Osteoblast (primary cell): Measurements from ENCODE around the gene GRHL3. TPM values are rescaled to one million over a fixed set of nuclear protein-coding genes. Genes with fewer than 3 reads are reported as not detected.

Experiments
- DNase-seq: peaks from one replicate; pipeline ENCODE4 v3.0.0; 2011; ENCODE audit warnings: low spot score, mixed read lengths; ENCODE audit not compliant: insufficient read length; ENCODE audit errors: missing footprints
- H2AFZ ChIP-seq: 2 replicates; pipeline ENCODE4 v1.6.0; 2011; ENCODE audit warnings: mild to moderate bottlenecking, low read length
- H3K27ac ChIP-seq: 2 replicates; pipeline ENCODE4 v1.5.1; 2011; ENCODE audit warnings: mild to moderate bottlenecking, low read depth, low read length, moderate library complexity
- H3K27me3 ChIP-seq: 2 replicates; pipeline ENCODE4 v1.6.0; 2012; ENCODE audit warnings: mild to moderate bottlenecking, control low read depth, inconsistent platforms, low read length, moderate library complexity; ENCODE audit not compliant: insufficient read depth
- H3K36me3 ChIP-seq: 2 replicates; pipeline ENCODE4 v1.5.1; 2011; ENCODE audit warnings: mild to moderate bottlenecking, low read length, control low read depth, moderate library complexity; ENCODE audit not compliant: insufficient read depth
- H3K4me1 ChIP-seq: 2 replicates; pipeline ENCODE4 v1.5.1; 2011; ENCODE audit warnings: mild to moderate bottlenecking, low read length, control low read depth, moderate library complexity; ENCODE audit not compliant: insufficient read depth
- H3K4me2 ChIP-seq: 2 replicates; pipeline ENCODE4 v1.6.0; 2011; ENCODE audit warnings: mild to moderate bottlenecking, low read length; ENCODE audit not compliant: insufficient read depth
- H3K4me3 ChIP-seq: fragments of 200-600 bp; sonication (generic); 3 replicates; pipeline ENCODE4 v1.5.1; 2012; ENCODE audit warnings: mild to moderate bottlenecking, low read length, inconsistent platforms; ENCODE audit not compliant: insufficient read depth
- H3K79me2 ChIP-seq: 2 replicates; pipeline ENCODE4 v1.6.0; 2012; ENCODE audit warnings: mild to moderate bottlenecking, low read length, control low read depth, inconsistent platforms; ENCODE audit not compliant: insufficient read depth
- H3K9me3 ChIP-seq: 2 replicates; pipeline ENCODE4 v1.5.1; 2011; ENCODE audit warnings: low read depth, low read length, control low read depth
- H4K20me1 ChIP-seq: 2 replicates; pipeline ENCODE4 v1.6.0; 2012; ENCODE audit warnings: mild to moderate bottlenecking, low read length, control low read depth; ENCODE audit not compliant: insufficient read depth
- CTCF ChIP-seq: IDR thresholded peaks from 2 replicates; pipeline ENCODE4 v1.5.1; 2011; ENCODE audit warnings: mild to moderate bottlenecking, low read depth, low read length, moderate library complexity; ENCODE audit errors: extremely low read depth
- total RNA-seq: library from RNA; depleted of rRNA; stranded (reverse); fragments of >200 nt; gene quantifications from 2 replicates; pipeline ENCODE4 v1.2.3, GENCODE V29; 2012

GRHL3 gene
- total RNA-seq, 1 donor: not detected

- Histone ChIP-seq H4K20me1 (no peaks in the 10 kb centered on the region), H3K27ac (no peak overlapping the region), H3K27me3 (peaks cover 31% of the 10 kb centered on the region), H3K36me3 (no peaks in the 10 kb centered on the region), H3K4me3 (no peak overlapping the region), H2AFZ (no peak overlapping the region), H3K4me2 (no peak overlapping the region), H3K79me2 (no peaks in the 10 kb centered on the region), H3K4me1 (no peaks in the 10 kb centered on the region), H3K9me3 (no peaks in the 10 kb centered on the region)
- no peak for TF ChIP-seq CTCF
- no peak for DNase-seq
Measured at GRCh38 chr1:24304763-24305162, 14.4 kb upstream of the GRHL3 start.

- no peak overlapping the region for H3K27ac ChIP-seq
- DNase-seq: peak; percentile 70
- no peak overlapping the region for H3K4me3 ChIP-seq
- H3K79me2 ChIP-seq: no peaks in the 10 kb centered on the region
- H3K4me1 ChIP-seq: no peaks in the 10 kb centered on the region
- no peak overlapping the region for H3K4me2 ChIP-seq
- no peaks in the 10 kb centered on the region for H4K20me1 ChIP-seq
- no peak overlapping the region for H2AFZ ChIP-seq
- peaks cover 17% of the 10 kb centered on the region for H3K27me3 ChIP-seq
- H3K9me3 ChIP-seq: no peaks in the 10 kb centered on the region
- no peaks in the 10 kb centered on the region for H3K36me3 ChIP-seq
- TF ChIP-seq CTCF: peak; percentile 48
Measured at GRCh38 chr1:24308365-24309015, 10.7 kb upstream of the GRHL3 start.

GRCh38 chr1:24309762-24310485 is 9.2 kb upstream of the GRHL3 start:
- Histone ChIP-seq H3K36me3 (no peaks in the 10 kb centered on the region), H3K79me2 (no peaks in the 10 kb centered on the region), H2AFZ (no peak overlapping the region), H3K4me3 (no peak overlapping the region), H3K4me1 (no peaks in the 10 kb centered on the region), H3K9me3 (no peaks in the 10 kb centered on the region), H3K27ac (no peak overlapping the region), H4K20me1 (no peaks in the 10 kb centered on the region), H3K27me3 (peaks cover 7% of the 10 kb centered on the region), H3K4me2 (no peak overlapping the region)
- peak; percentile 59 for DNase-seq
- TF ChIP-seq CTCF: no peak

GRCh38 chr1:24311234-24311633 is 7.9 kb upstream of the GRHL3 start:
- Histone ChIP-seq H3K4me3 (no peak overlapping the region), H3K79me2 (no peaks in the 10 kb centered on the region), H4K20me1 (no peaks in the 10 kb centered on the region), H3K27me3 (peaks cover 8% of the 10 kb centered on the region), H3K36me3 (no peaks in the 10 kb centered on the region), H3K9me3 (no peaks in the 10 kb centered on the region), H2AFZ (no peak overlapping the region), H3K4me1 (no peaks in the 10 kb centered on the region), H3K27ac (no peak overlapping the region), H3K4me2 (no peak overlapping the region)
- DNase-seq: no peak
- no peak for TF ChIP-seq CTCF
